Left lung (tissue), 10 donors: ENCODE measurements around the gene IL36G. TPM values are rescaled to one million over a fixed set of nuclear protein-coding genes. Genes with fewer than 3 reads are reported as not detected.

Experiments
- ATAC-seq: fragments of 200-7000 bp; cut with Tn5 transposase; one replicate; pipeline ENCODE4 v1.9.1; 2020; ENCODE audit warnings: moderate library complexity
- DNase-seq, 4 donors: peaks; one replicate each; pipeline ENCODE4 v3.0.0-alpha.2; 2013 to 2020
- H3K27ac ChIP-seq, 2 donors: fragments of 200-600 bp; sonication (generic) in 1 of 2; one replicate each; pipeline versions ENCODE4 v1.5.0 to v1.8.0; 2020 to 2021
- H3K27me3 ChIP-seq, 2 donors: fragments of 200-600 bp; sonication (generic) in 1 of 2; one replicate each; pipeline versions ENCODE4 v1.5.0 to v1.8.0; 2020 to 2021
- H3K36me3 ChIP-seq, 2 donors: fragments of 200-600 bp; sonication (generic) in 1 of 2; one replicate each; pipeline versions ENCODE4 v1.5.0 to v1.8.0; 2020 to 2021
- H3K4me1 ChIP-seq, 2 donors: fragments of 200-600 bp; one replicate each; pipeline ENCODE4 v1.8.0; 2021
- H3K4me3 ChIP-seq, 2 donors: fragments of 200-600 bp; sonication (generic) in 1 of 2; one replicate each; pipeline versions ENCODE4 v1.5.0 to v1.8.0; 2020 to 2021; ENCODE audit warnings: mild to moderate bottlenecking in 1 of 2
- H3K9me3 ChIP-seq, 2 donors: fragments of 200-600 bp; sonication (generic) in 1 of 2; one replicate each; pipeline versions ENCODE4 v1.5.0 to v1.8.0; 2020 to 2021
- intact Hi-C, 2 donors: fragments of 100-400 bp; cut with DNase I; formaldehyde crosslinking; loops; one replicate each; pipeline versions ENCODE4 v1.11.2 to v1.14.2; 2022
- polyA plus RNA-seq, 6 donors: library from polyadenylated mRNA; unstranded; fragments of 120-200 nt; gene quantifications; one replicate each; pipeline ENCODE4 v1.2.1, GENCODE V29; 2013; ENCODE audit not compliant: insufficient read length in 6 of 6
- total RNA-seq, 2 donors: library from RNA; stranded (reverse); fragmentation: NEBNext Ultra II Directional; extraction: Animal tissue kit (Norgen Biotek cat#: 25700); gene quantifications; one replicate each; pipeline ENCODE4 v1.2.1, GENCODE V29; 2021
- TF ChIP-seq, protein P1 (sequence below), 2 donors: fragments of 200-600 bp; sonication (generic) in 1 of 2; IDR thresholded peaks; one replicate each; pipeline versions ENCODE4 v1.5.0 to v1.8.0; 2021; ENCODE audit warnings: antibody characterized with exemption in 2 of 2
- donor health status: DM: no; HTN: yes; CAD: no.
- donor health status: DM: no; HTN: no; CAD: no.

The IL36G gene
- total and polyA plus RNA-seq, 8 donors: 0.23 to 0.28 TPM; not detected in 6

DNA sequence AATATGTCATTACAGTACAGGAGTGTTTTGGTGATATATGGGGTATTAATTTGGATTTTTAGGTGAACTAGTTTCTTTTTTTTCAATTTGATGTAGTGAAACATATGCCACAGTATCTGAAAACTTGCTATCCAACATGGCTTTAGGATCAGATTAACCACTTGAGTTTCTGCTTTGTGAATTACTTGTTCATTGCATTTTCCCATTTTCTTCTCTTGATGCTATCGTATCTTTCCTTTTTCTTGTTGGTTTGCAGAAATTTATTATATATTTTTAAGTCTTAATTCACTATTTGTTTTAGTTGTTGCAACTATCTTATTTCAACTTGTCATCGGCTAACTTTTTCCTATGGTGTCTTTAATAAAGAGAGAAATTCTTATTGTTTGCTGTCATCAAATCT, 36.3 kb downstream of the IL36G start:
- no peak for ATAC-seq
- Histone ChIP-seq H3K36me3 (no peaks in the 10 kb centered on the region), H3K9me3 (no peaks in the 10 kb centered on the region), H3K27ac (no peak overlapping the region), H3K27me3 (peaks cover 0 to 9% of the 10 kb centered on the region in 2 donors), H3K4me1 (no peaks in the 10 kb centered on the region), H3K4me3 (no peak overlapping the region)
- intact Hi-C loops: no loop called here
- TF ChIP-seq, protein P1, sequence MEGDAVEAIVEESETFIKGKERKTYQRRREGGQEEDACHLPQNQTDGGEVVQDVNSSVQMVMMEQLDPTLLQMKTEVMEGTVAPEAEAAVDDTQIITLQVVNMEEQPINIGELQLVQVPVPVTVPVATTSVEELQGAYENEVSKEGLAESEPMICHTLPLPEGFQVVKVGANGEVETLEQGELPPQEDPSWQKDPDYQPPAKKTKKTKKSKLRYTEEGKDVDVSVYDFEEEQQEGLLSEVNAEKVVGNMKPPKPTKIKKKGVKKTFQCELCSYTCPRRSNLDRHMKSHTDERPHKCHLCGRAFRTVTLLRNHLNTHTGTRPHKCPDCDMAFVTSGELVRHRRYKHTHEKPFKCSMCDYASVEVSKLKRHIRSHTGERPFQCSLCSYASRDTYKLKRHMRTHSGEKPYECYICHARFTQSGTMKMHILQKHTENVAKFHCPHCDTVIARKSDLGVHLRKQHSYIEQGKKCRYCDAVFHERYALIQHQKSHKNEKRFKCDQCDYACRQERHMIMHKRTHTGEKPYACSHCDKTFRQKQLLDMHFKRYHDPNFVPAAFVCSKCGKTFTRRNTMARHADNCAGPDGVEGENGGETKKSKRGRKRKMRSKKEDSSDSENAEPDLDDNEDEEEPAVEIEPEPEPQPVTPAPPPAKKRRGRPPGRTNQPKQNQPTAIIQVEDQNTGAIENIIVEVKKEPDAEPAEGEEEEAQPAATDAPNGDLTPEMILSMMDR (IDR thresholded peaks at IDR 0.05): no peak
- no peak for DNase-seq

DNA sequence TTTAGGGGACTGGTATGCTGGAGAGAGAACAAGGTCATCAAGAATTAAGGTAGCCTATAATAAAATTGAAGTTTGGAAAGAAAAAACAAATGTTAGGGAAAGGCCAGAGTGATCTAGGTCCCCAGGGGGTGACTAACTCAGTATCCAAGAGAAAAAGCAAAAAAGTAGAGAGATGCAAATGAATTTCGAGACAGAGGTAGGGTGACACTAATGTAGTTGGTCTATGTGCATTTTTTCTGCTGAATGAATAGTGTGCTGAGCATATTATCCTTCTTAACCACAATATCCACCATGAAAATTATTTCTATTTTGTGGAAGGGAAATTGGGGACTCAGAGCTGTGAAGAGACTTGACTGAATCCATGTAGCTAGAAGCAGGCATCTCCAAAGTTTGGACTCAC, 37.2 kb downstream of the IL36G start:
- ATAC-seq: no peak
- TF ChIP-seq, protein P1 (IDR thresholded peaks at IDR 0.05): no peak
- Histone ChIP-seq H3K27ac (no peak overlapping the region), H3K27me3 (peaks cover 0 to 9% of the 10 kb centered on the region in 2 donors), H3K9me3 (no peaks in the 10 kb centered on the region), H3K36me3 (no peaks in the 10 kb centered on the region), H3K4me3 (no peak overlapping the region), H3K4me1 (no peaks in the 10 kb centered on the region)
- no peak for DNase-seq
- intact Hi-C loops: no loop called here

DNA sequence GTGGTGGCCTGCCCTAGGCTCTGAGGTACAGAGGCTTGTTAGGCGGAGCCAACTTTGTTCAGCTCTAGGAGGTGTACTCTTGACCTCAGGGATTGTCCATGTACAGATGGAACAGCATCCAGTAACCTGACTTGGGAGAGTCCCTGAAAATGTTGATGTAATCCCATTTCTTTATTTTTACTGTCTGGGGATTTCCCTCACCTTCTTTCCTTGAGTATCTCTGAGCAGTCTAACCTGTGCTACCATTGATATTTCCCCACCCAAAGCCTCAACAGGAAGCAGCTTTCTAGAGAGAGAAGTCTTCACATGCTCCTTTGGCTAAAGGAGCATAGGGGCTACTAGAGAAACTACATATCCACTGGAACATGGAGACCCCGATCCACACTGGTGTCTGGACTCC, 37.8 kb downstream of the IL36G start:
- Histone ChIP-seq H3K9me3 (no peaks in the 10 kb centered on the region), H3K36me3 (no peaks in the 10 kb centered on the region), H3K27me3 (peaks cover 0 to 9% of the 10 kb centered on the region in 2 donors), H3K27ac (no peak overlapping the region), H3K4me1 (no peaks in the 10 kb centered on the region), H3K4me3 (no peak overlapping the region)
- TF ChIP-seq, protein P1 (IDR thresholded peaks at IDR 0.05): no peak
- intact Hi-C loops: no loop called here
- ATAC-seq: no peak
- no peak for DNase-seq

DNA sequence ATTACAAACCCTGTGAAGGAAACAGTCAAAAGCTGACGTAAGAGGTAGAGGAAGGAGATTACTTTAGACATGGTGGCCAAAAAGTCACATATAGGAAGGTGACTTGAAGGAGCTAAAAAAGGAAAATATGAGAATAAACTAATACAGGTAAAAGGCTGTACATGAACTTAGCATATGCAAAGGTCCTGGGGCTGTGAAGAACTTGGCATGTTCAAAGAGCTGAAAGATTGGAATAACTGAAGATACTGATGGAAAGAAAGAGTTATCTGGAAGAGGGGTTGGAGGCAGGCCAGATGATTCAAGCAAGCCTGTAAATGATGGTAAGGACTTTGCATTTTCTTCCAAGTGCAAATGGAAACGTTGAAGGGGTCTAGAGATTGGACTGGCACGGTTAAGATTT, 40.7 kb downstream of the IL36G start:
- Histone ChIP-seq H3K27me3 (peaks cover 0 to 9% of the 10 kb centered on the region in 2 donors), H3K9me3 (no peaks in the 10 kb centered on the region), H3K4me1 (no peaks in the 10 kb centered on the region), H3K36me3 (no peaks in the 10 kb centered on the region), H3K27ac (no peak overlapping the region), H3K4me3 (no peak overlapping the region)
- intact Hi-C loops: no loop called here
- TF ChIP-seq, protein P1 (IDR thresholded peaks at IDR 0.05): no peak
- DNase-seq: no peak
- ATAC-seq: no peak

DNA sequence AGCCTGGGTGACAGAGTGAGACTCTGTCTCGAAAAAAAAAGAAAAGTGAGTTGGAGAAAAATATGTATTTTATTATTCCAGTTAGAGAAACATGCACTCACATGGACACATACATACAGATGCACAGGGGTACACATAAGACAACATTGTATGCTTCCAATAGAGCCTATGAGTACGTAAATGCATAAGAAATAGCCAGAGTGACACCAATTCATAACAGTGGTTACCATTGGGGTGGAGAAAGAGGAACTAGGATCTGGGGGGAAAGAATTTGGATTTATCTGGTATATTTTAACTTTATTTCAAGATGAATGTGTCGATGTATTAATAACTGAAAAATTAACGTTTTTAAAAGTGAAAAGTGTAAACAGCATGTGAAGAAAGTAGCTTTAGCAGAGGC, 43.5 kb downstream of the IL36G start:
- no peak for ATAC-seq
- intact Hi-C loops: no loop called here

More for the DNA sequence above, 43.5 kb downstream of the IL36G start:
- no peaks in the 10 kb centered on the region for H3K4me1 ChIP-seq
- H3K36me3 ChIP-seq: no peaks in the 10 kb centered on the region
- no peak for DNase-seq
- no peaks in the 10 kb centered on the region for H3K9me3 ChIP-seq
- no peak overlapping the region for H3K27ac ChIP-seq
- TF ChIP-seq, protein P1 (IDR thresholded peaks at IDR 0.05): no peak
- H3K4me3 ChIP-seq: no peak overlapping the region
- H3K27me3 ChIP-seq: peaks cover 0 to 15% of the 10 kb centered on the region in 2 donors
